Caco-2 (cell line): ENCODE results near the gene PEX3. TPM values are rescaled to one million over a fixed set of nuclear protein-coding genes. Genes with fewer than 3 reads are reported as not detected.
A peak's percentile ranks its signal among the peaks of the same experiment; 100 is the strongest.

Source experiments
- BruUV-seq: library from RNA; stranded (reverse); fragments of 400-500 nt; replicated peaks from 2 replicates; lab custom pipeline; 2021; lab: Mats Ljungman, UMichigan
- CTCF ChIA-PET: fragments of 300-600 bp; sonication (Branson Sonifier 250); formaldehyde crosslinking; loops from one replicate; lab custom pipeline; 2022; ENCODE audit warnings: antibody characterized with exemption; lab: Charles Lee
- POLR2A ChIA-PET: fragments of 300-600 bp; sonication (Branson Sonifier 250); formaldehyde crosslinking; loops from one replicate; lab custom pipeline; 2022; ENCODE audit warnings: antibody characterized with exemption; lab: Charles Lee
- DNase-seq, 2 experiments: peaks; one replicate each; pipeline versions ENCODE4 v3.0.0 to v3.0.0-alpha.2; 2020 to 2022
- H3K27me3 ChIP-seq: replicated peaks from 2 replicates; pipeline ENCODE4 v1.6.0; 2011; ENCODE audit warnings: low read length; ENCODE audit not compliant: control insufficient read depth, insufficient read depth
- H3K36me3 ChIP-seq: 2 replicates; pipeline ENCODE4 v1.5.1; 2011; ENCODE audit warnings: low read length; ENCODE audit not compliant: control insufficient read depth, insufficient read depth
- H3K4me1 ChIP-seq: fragments of 250-450 bp; sonication (Bioruptor Pico); 2 replicates; pipeline ENCODE4 v1.5.1; 2020; ENCODE audit warnings: mild to moderate bottlenecking
- H3K4me3 ChIP-seq: 2 replicates; pipeline ENCODE4 v1.5.1; 2011; ENCODE audit warnings: low read depth, mild to moderate bottlenecking, control low read depth, low read length
- H3K9me3 ChIP-seq: fragments of 250-450 bp; sonication (Bioruptor Pico); 2 replicates; pipeline ENCODE4 v1.5.1; 2020; ENCODE audit warnings: mild to moderate bottlenecking, moderate library complexity
- H3K27ac Mint-ChIP-seq: one replicate; pipeline ENCODE4 v1.8.0; 2022; ENCODE audit warnings: mixed read lengths; ENCODE audit not compliant: unreplicated experiment
- H3K27me3 Mint-ChIP-seq: one replicate; pipeline ENCODE4 v1.8.0; 2022; ENCODE audit warnings: mixed read lengths; ENCODE audit not compliant: insufficient read depth, unreplicated experiment
- H3K36me3 Mint-ChIP-seq: one replicate; pipeline ENCODE4 v1.8.0; 2022; ENCODE audit warnings: mild to moderate bottlenecking, mixed read lengths; ENCODE audit not compliant: insufficient read depth, unreplicated experiment
- H3K4me1 Mint-ChIP-seq: one replicate; pipeline ENCODE4 v1.8.0; 2022; ENCODE audit warnings: low read depth, mixed read lengths; ENCODE audit not compliant: unreplicated experiment
- H3K4me3 Mint-ChIP-seq: one replicate; pipeline ENCODE4 v1.8.0; 2022; ENCODE audit warnings: mild to moderate bottlenecking, moderate library complexity, mixed read lengths; ENCODE audit not compliant: unreplicated experiment
- H3K9me3 Mint-ChIP-seq: one replicate; pipeline ENCODE4 v1.8.0; 2022; ENCODE audit warnings: mixed read lengths; ENCODE audit not compliant: unreplicated experiment
- CTCF ChIP-seq, 2 experiments: fragments of 200-600 bp in 1 of 2; IDR thresholded peaks; 1 replicate in 1 of 2; 2 replicates in 1 of 2; pipeline versions ENCODE4 v1.5.1 to v1.8.0; 2011 to 2022; ENCODE audit warnings: antibody characterized with exemption in 1 of 2, control low read depth in 1 of 2, inconsistent platforms in 1 of 2, low read depth in 1 of 2, low read length in 1 of 2, mild to moderate bottlenecking in 1 of 2, moderate library complexity in 1 of 2; ENCODE audit not compliant: insufficient read depth in 1 of 2, severe bottlenecking in 1 of 2, unreplicated experiment in 1 of 2
- intact Hi-C: fragments of 100-400 bp; cut with micrococcal nuclease; formaldehyde crosslinking; loops from one replicate; pipeline ENCODE4 v1.10.0; 2022; ENCODE audit not compliant: unreplicated experiment
- total RNA-seq: library from RNA; stranded (reverse); gene quantifications from 2 replicates; pipeline ENCODE4 v1.2.3, GENCODE V29; 2022

PEX3 gene
- total RNA-seq, 1 experiment from 2014 or later: 44.6 TPM

DNA sequence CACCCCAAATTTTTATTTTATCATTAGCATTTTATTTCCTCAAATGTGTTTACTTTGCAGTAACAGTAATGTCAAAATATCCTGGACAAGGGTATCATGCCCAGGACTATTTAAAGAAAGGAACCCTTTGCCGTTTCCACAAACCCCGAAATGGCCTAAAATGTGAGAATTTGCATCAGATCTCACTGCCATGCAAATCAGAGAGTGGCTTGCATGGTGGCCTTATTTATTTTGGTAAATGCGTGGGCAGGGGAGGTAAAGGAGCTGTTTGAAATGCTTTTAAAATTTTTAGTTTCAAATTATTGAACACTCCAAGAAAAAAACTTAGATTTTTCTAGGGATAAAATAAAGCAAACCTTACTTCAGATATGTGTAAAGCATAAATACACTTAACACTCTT lies 43.9 kb upstream of the PEX3 start:
- no peaks in the 10 kb centered on the region; the same call in 1 of the 2 replicates for H3K36me3 ChIP-seq
- peaks cover 5% of the 10 kb centered on the region for H3K36me3 Mint-ChIP-seq
- no peak for DNase-seq
- H3K4me3 Mint-ChIP-seq: no peak overlapping the region
- ChIA-PET CTCF (no interaction called here), POLR2A (no interaction called here)
- peaks cover 25% of the 10 kb centered on the region for H3K4me1 ChIP-seq
- no peaks in the 10 kb centered on the region for H3K27me3 Mint-ChIP-seq
- H3K27me3 ChIP-seq: no peaks in the 10 kb centered on the region
- intact Hi-C loops: no loop called here
- H3K4me1 Mint-ChIP-seq: peaks cover 3% of the 10 kb centered on the region
- no peak overlapping the region for H3K4me3 ChIP-seq
- H3K9me3 Mint-ChIP-seq: peaks cover 11% of the 10 kb centered on the region
- H3K9me3 ChIP-seq: no peaks in the 10 kb centered on the region; the same call in 1 of the 2 replicates
- H3K27ac Mint-ChIP-seq: no peak overlapping the region
- no peak for TF ChIP-seq CTCF (IDR thresholded peaks at IDR 0.05; ENCODE audit: insufficient read depth in 1 of 2, low read depth in 1 of 2, low read length in 1 of 2, severe bottlenecking in 1 of 2, unreplicated experiment in 1 of 2)
- no TSS peak for BruUV-seq

DNA sequence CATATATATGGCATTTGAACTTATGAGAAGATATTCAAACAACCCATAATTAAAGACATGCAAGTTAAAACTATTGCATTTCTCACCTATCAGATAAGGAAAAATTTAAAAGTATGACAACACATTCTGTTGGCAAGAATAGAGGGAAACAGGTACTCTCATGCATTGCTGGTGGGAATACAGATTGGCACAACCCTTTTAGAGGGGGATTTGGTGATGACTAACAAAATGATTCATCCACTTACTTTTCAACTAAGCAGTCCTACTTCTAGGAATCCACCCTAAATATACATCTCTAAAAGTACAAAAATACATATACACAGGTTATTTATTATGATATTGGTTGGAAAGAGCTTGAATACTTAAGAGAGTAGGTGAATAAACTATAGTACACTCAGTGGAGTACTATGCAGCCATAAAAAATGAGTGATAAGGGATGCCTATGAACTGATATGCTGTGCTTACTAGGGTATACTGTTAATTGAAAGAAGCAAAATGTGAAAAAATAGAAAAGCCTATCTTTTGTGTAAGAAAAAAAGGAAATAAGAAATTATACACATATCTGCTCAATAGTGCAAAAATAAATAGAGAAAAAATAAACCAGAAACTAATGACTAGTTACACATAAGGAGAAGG lies 42.3 kb upstream of the PEX3 start:
- BruUV-seq: no TSS peak
- Histone ChIP-seq H3K4me3 (no peak overlapping the region), H3K9me3 (no peaks in the 10 kb centered on the region; the same call in 1 of the 2 replicates), H3K27me3 (no peaks in the 10 kb centered on the region), H3K4me1 (peaks cover 41% of the 10 kb centered on the region), H3K36me3 (no peaks in the 10 kb centered on the region; the same call in 1 of the 2 replicates)
- no peaks in the 10 kb centered on the region for H3K27me3 Mint-ChIP-seq
- TF ChIP-seq CTCF (IDR thresholded peaks at IDR 0.05; ENCODE audit: insufficient read depth in 1 of 2, low read depth in 1 of 2, low read length in 1 of 2, severe bottlenecking in 1 of 2, unreplicated experiment in 1 of 2): no peak
- no peak overlapping the region for H3K4me3 Mint-ChIP-seq
- POLR2A ChIA-PET: no interaction called here
- peaks cover 19% of the 10 kb centered on the region for H3K4me1 Mint-ChIP-seq
- H3K27ac Mint-ChIP-seq: peak overlapping the region; percentile 55
- H3K36me3 Mint-ChIP-seq: peaks cover 5% of the 10 kb centered on the region
- DNase-seq: no peak
- intact Hi-C loops: no loop called here
- peaks cover 22% of the 10 kb centered on the region for H3K9me3 Mint-ChIP-seq
- CTCF ChIA-PET: no interaction called here

- no peaks in the 10 kb centered on the region for H3K27me3 ChIP-seq
- CTCF ChIA-PET: no interaction called here
- POLR2A ChIA-PET: no interaction called here
- H3K4me3 Mint-ChIP-seq: no peak overlapping the region
- no peaks in the 10 kb centered on the region for H3K27me3 Mint-ChIP-seq
- intact Hi-C loops: no loop called here
- no peak for DNase-seq
- peaks cover 22% of the 10 kb centered on the region for H3K9me3 Mint-ChIP-seq
- peaks cover 46% of the 10 kb centered on the region for H3K4me1 ChIP-seq
- peaks cover 22% of the 10 kb centered on the region for H3K4me1 Mint-ChIP-seq
- H3K27ac Mint-ChIP-seq: peak overlapping the region; percentile 55
- no TSS peak for BruUV-seq
- H3K36me3 ChIP-seq: no peaks in the 10 kb centered on the region; the same call in 1 of the 2 replicates
- H3K36me3 Mint-ChIP-seq: peaks cover 5% of the 10 kb centered on the region
- H3K9me3 ChIP-seq: no peaks in the 10 kb centered on the region; the same call in 1 of the 2 replicates
- no peak overlapping the region for H3K4me3 ChIP-seq
- TF ChIP-seq CTCF (IDR thresholded peaks at IDR 0.05; ENCODE audit: insufficient read depth in 1 of 2, low read depth in 1 of 2, low read length in 1 of 2, severe bottlenecking in 1 of 2, unreplicated experiment in 1 of 2): no peak
Measured at GRCh38 chr6:143408787-143409162, 41.8 kb upstream of the PEX3 start.
